K562 (cell line): ENCODE results near the gene NRXN3. TPM values are rescaled to one million over a fixed set of nuclear protein-coding genes. Genes with fewer than 3 reads are reported as not detected.

Experiments used
- ATAC-seq: fragments of 200-7000 bp; cut with Tn5 transposase; 3 replicates; pipeline ENCODE4 v1.9.1; 2020; ENCODE audit warnings: moderate library complexity
- BruUV-seq: library from RNA; stranded (reverse); fragments of 400-500 nt; replicated peaks from 2 replicates; lab custom pipeline; 2021; lab: Mats Ljungman, UMichigan
- CTCF ChIA-PET: fragments of 300-600 bp; formaldehyde crosslinking; extraction: SDS; loops from one replicate; lab custom pipeline; 2021; ENCODE audit warnings: low intra/inter-chr PET ratio; lab: Yijun Ruan, JAX
- POLR2A ChIA-PET: fragments of 300-600, 350-650 bp; sonication (Branson Sonifier 250); formaldehyde crosslinking; extraction: SDS; loops from one replicate; lab custom pipeline; 2021; ENCODE audit warnings: antibody characterized with exemption, inconsistent platforms; lab: Yijun Ruan, JAX
- DNase-seq, 4 experiments: peaks; one replicate each; pipeline versions ENCODE4 v3.0.0 to v3.0.0-alpha.2; 2011 to 2018; ENCODE audit warnings: low spot score in 3 of 4, mixed read lengths in 3 of 4; ENCODE audit errors: extremely low read depth in 1 of 4
- FAIRE-seq: peaks from 2 replicates; lab custom pipeline; 2011; peaks lifted over from hg19 to GRCh38; lab: Jason Lieb, UNC
- H2AFZ ChIP-seq: 2 replicates; pipeline ENCODE4 v1.6.0; 2011; ENCODE audit warnings: low read depth, low read length, control low read depth, inconsistent platforms
- H3K27ac ChIP-seq: fragments of 200-600 bp; 3 replicates; pipeline ENCODE4 v1.8.0; 2011; ENCODE audit warnings: low read depth, mild to moderate bottlenecking, control low read depth, inconsistent platforms, low read length, moderate library complexity, mixed read lengths; ENCODE audit errors: extremely low read depth
- H3K27me3 ChIP-seq, 2 experiments: fragments of 300-600 bp in 1 of 2; 2 replicates in 1 of 2; 3 replicates in 1 of 2; pipeline versions ENCODE4 v1.6.0 to v1.8.0; 2011; ENCODE audit warnings: inconsistent platforms in 2 of 2, low read length in 2 of 2, mild to moderate bottlenecking in 1 of 2, mixed read lengths in 1 of 2, moderate library complexity in 1 of 2; ENCODE audit not compliant: control insufficient read depth in 2 of 2, insufficient read depth in 2 of 2
- H3K36me3 ChIP-seq: fragments of 300-600 bp; 3 replicates; pipeline ENCODE4 v1.8.0; 2011; ENCODE audit warnings: mild to moderate bottlenecking, low read length, inconsistent platforms; ENCODE audit not compliant: control insufficient read depth, insufficient read depth
- H3K4me1 ChIP-seq, 2 experiments: fragments of 200-600 bp in 1 of 2; replicated peaks in 1 of 2; 2 replicates in 1 of 2; 3 replicates in 1 of 2; pipeline versions ENCODE4 v1.5.1 to v1.8.0; 2011; ENCODE audit warnings: inconsistent platforms in 2 of 2, low read length in 2 of 2, mild to moderate bottlenecking in 1 of 2, mixed read lengths in 1 of 2, moderate library complexity in 1 of 2; ENCODE audit not compliant: control insufficient read depth in 2 of 2, insufficient read depth in 2 of 2
- H3K4me2 ChIP-seq: 2 replicates; pipeline ENCODE4 v1.6.1; 2011; ENCODE audit warnings: low read length, control low read depth, inconsistent platforms, mixed read lengths; ENCODE audit not compliant: insufficient read depth
- H3K4me3 ChIP-seq: fragments of 200-600 bp; sonication (generic), shearing (Covaris generic); 2 replicates; pipeline ENCODE4 v1.5.1; 2016; ENCODE audit warnings: control low read depth, inconsistent platforms
- H3K79me2 ChIP-seq: fragments of 200-600 bp; 3 replicates; pipeline ENCODE4 v1.8.0; 2011; ENCODE audit warnings: low read length, inconsistent platforms; ENCODE audit not compliant: control insufficient read depth, insufficient read depth
- H3K9ac ChIP-seq, 2 experiments: 2 replicates each; pipeline versions ENCODE4 v1.6.0 to v1.6.1; 2011; ENCODE audit warnings: low read depth in 2 of 2, low read length in 2 of 2, control low read depth in 1 of 2, inconsistent platforms in 1 of 2, mild to moderate bottlenecking in 1 of 2, mixed read lengths in 1 of 2; ENCODE audit not compliant: insufficient read depth in 1 of 2
- H3K9me1 ChIP-seq: one replicate; pipeline ENCODE4 v1.6.0; 2011; ENCODE audit warnings: inconsistent platforms, mild to moderate bottlenecking, low read length, moderate library complexity; ENCODE audit not compliant: control insufficient read depth, insufficient read depth
- H3K9me3 ChIP-seq: replicated peaks from 2 replicates; pipeline ENCODE4 v1.5.1; 2011; ENCODE audit warnings: low read depth, low read length, inconsistent platforms; ENCODE audit not compliant: control insufficient read depth, insufficient read depth
- H4K20me1 ChIP-seq: replicated peaks from 2 replicates; pipeline ENCODE4 v1.6.1; 2011; ENCODE audit warnings: low read length, inconsistent platforms, mixed read lengths; ENCODE audit not compliant: control insufficient read depth, insufficient read depth
- NFIC ChIP-seq: fragments of 450-650 bp; IDR thresholded peaks from 2 replicates; pipeline ENCODE4 v1.6.1; 2017; ENCODE audit warnings: mild to moderate bottlenecking, inconsistent platforms
- NR1H2 ChIP-seq: sonication (generic); formaldehyde crosslinking; IDR thresholded peaks from 2 replicates; pipeline ENCODE4 v1.4.0; 2020; ENCODE audit warnings: mild to moderate bottlenecking, missing genetic modification reagents
- SMARCA5 ChIP-seq: fragments of 450-650 bp; IDR thresholded peaks from 2 replicates; pipeline ENCODE4 v1.6.1; 2016
- ZHX1 ChIP-seq: fragments of 150-350 bp; conservative IDR thresholded peaks from 2 replicates; pipeline ENCODE4 v1.6.1; 2014; ENCODE audit warnings: low read length
- WGBS: fragments of 100-300 bp; shearing (Covaris generic); methylation state at CpG from one replicate; pipeline ENCODE4 v1.1.6; 2016; ENCODE audit warnings: low coverage, mixed read lengths; ENCODE audit not compliant: insufficient coverage; ENCODE audit errors: missing lambda C conversion rate; 5-methylcytosine and 5-hydroxymethylcytosine counted together
- in situ Hi-C: fragments of 300-500 bp; cut with MboI; formaldehyde crosslinking; loops from 4 replicates; pipeline ENCODE4 v1.15.0; 2018; ENCODE audit warnings: inconsistent platforms, mixed read lengths
- intact Hi-C: fragments of 100-400 bp; cut with micrococcal nuclease; formaldehyde crosslinking; loops from 2 replicates; pipeline ENCODE4 v1.14.2; 2022
- polyA plus RNA-seq, 8 experiments: library from polyadenylated mRNA; depleted of rRNA in 4 of 8; stranded (reverse) in 5 of 8; unstranded in 3 of 8; fragments of >200 nt; fragmentation: Nextera tagmentation in 2 of 8; fragmentation: Illumina TruSeq in 1 of 8; extraction: Ambion mirVana in 2 of 8; extraction: Trizol in 1 of 8; gene quantifications; 2 replicates each; pipeline versions ENCODE4 v1.2.1 to v1.2.3, GENCODE V29; 2011 to 2014; ENCODE audit warnings: inconsistent platforms in 1 of 8, missing spikeins in 1 of 8
- total RNA-seq, 7 experiments: library from RNA; depleted of rRNA in 6 of 7; stranded (reverse); fragments of >200 nt in 6 of 7; fragmentation: Illumina TruSeq in 2 of 7; extraction: Trizol in 2 of 7; gene quantifications; 2 replicates each; pipeline versions ENCODE4 v1.2.1 to v1.2.3, GENCODE V29; 2011 to 2021; ENCODE audit warnings: low replicate concordance in 1 of 7

The NRXN3 gene
- total and polyA plus RNA-seq, 9 of the 15 experiments (the other 6 are each of a cell fraction or from before 2014, with no cell fraction given) = 0.09 TPM; not detected in 8

DNA sequence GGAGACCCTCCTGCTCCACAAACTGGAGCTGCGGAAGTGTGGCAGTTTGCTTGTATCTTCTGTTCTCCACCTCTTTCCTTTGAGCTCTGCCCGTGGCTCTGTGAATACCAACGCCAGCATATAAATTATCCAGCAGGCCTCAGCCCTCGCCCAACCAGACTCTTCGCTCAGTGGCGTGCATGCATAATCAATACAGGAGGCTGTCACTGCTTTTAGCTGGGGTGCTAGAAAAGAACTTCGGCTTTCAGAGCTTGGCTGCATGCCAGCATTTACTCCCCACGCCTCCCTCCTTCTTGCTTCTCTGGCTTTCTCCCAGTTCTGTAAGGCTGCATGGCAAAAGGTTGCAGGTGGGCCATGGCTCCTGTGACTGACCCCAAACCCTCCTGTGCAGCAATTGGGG, 26.9 kb downstream of the NRXN3 start:
- FAIRE-seq = no peak
- peaks cover 0 to 8% of the 10 kb centered on the region in 2 experiments; a peak in 3 of 5 replicates for H3K27me3 ChIP-seq
- POLR2A ChIA-PET = no interaction called here

GRCh38 chr14:78202163-78202562, 32.0 kb downstream of the NRXN3 start:
- Histone ChIP-seq H2AFZ (no peak overlapping the region), H4K20me1 (no peaks in the 10 kb centered on the region), H3K4me1 (no peaks in the 10 kb centered on the region), H3K4me3 (no peak overlapping the region), H3K4me2 (no peak overlapping the region), H3K9ac (no peak overlapping the region), H3K27me3 (peaks cover 0 to 8% of the 10 kb centered on the region in 2 experiments; a peak in 2 of 5 replicates), H3K9me1 (no peaks in the 10 kb centered on the region), H3K36me3 (no peaks in the 10 kb centered on the region), H3K79me2 (no peaks in the 10 kb centered on the region), H3K27ac (no peak overlapping the region), H3K9me3 (no peaks in the 10 kb centered on the region)
- 5% methylated on average over 4 of the region's 5 CpGs for WGBS
- in situ Hi-C loops = no loop called here
- no peak for DNase-seq
- ChIA-PET CTCF (no interaction called here), POLR2A (interaction anchor here (0.9 kb wide), 1 partner anchor 97 kb away, joined by 3 read pairs; no protein-coding TSS in a partner anchor)
- no peak for TF ChIP-seq ZHX1
- TF ChIP-seq NR1H2 (CRISPR knock-in tag) = no peak
- no TSS peak for BruUV-seq
- no peak for FAIRE-seq
- ATAC-seq = no peak
- intact Hi-C loops = no loop called here

More for the DNA sequence above, 26.9 kb downstream of the NRXN3 start:
- 0% methylated on average over 2 of the region's 8 CpGs for WGBS
- no peaks in the 10 kb centered on the region for H3K79me2 ChIP-seq
- DNase-seq = no peak
- H3K9ac ChIP-seq = no peak overlapping the region
- no TSS peak for BruUV-seq
- ATAC-seq = no peak
- in situ Hi-C loops (no loop called here), intact Hi-C loops (no loop called here)
- H3K9me1 ChIP-seq = no peaks in the 10 kb centered on the region
- H3K4me2 ChIP-seq = no peak overlapping the region
- no peak overlapping the region for H3K4me3 ChIP-seq
- no peaks in the 10 kb centered on the region for H3K36me3 ChIP-seq
- peak; percentile 66 for TF ChIP-seq NFIC
- TF ChIP-seq SMARCA5 = no peak
- H2AFZ ChIP-seq = no peak overlapping the region
- H4K20me1 ChIP-seq = no peaks in the 10 kb centered on the region
- no peaks in the 10 kb centered on the region for H3K4me1 ChIP-seq
- H3K27ac ChIP-seq = no peak overlapping the region
- no peaks in the 10 kb centered on the region for H3K9me3 ChIP-seq
- CTCF ChIA-PET = no interaction called here
